Measurements from ENCODE around the gene DRD3.

The DRD3 gene

DNA sequence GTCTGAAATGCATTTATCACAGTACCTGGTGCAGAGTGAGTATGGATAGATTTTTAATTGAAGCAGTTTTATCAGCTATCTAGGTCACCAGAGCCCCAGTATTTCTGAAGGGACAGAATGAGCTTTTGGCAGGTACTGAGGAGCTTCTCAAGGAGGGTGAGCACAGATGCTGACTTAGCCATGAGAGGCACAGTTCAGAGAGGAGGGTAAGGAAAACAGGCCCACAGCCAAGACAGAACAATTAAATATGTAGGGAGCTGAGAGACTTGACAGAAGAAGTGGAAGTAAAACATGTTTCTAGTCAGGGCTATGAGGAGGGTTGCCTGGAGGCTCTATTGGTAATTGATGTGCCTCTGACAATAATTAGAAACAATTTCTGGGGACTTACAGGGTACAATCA lies 38.4 kb upstream of the DRD3 start:
- DNase-seq (ENCODE audit: insufficient read length, low spot score): no peak
- no peak for TF ChIP-seq POLR2A (IDR thresholded peaks at IDR 0.05; ENCODE audit: low read depth, low read length)
- no peak for TF ChIP-seq POU2F2 (IDR thresholded peaks at IDR 0.05; ENCODE audit: low read depth, low read length)
- TF ChIP-seq PAX5 (IDR thresholded peaks at IDR 0.05; ENCODE audit: insufficient read depth, low read length, severe bottlenecking): no peak
- FAIRE-seq: no peak

DNA sequence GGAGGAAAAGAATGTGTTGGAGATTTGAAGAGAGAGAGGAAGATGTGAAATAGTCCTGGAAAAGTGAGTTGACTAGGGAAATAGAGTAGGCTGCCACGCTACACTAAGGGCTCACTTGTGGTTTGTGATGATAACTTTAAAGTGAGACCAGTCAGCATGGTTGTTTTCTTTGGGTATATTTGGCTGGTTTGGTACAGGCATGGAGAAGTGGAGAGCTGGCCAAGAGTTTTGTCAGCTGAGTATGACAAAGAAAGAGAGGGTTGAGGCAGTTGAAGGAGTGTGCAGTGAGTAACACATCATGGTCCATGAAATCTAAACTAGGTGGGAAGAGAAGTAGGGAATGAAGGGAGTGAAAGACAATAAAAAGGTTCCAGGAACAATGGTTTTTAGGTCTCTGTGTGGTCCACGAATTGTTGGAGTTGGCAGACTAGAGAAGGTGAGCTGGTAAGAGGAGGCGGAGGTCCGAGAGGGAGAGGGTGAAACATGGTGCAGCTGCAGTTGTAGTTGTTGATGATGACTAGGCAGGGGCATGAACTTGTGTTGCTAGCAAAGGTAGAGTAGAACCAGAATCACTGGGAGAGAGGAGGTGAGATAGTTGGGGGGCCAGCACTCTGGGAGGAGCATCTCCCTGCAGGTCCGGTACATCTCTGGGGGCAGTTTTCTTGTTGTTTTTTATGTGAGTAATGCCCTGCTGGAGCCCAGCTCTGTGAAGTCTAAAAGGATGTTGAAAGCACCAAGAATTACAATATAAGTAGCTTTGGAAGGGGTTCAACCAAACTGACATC lies 37.5 kb upstream of the DRD3 start:
- TF ChIP-seq TAF1 (IDR thresholded peaks at IDR 0.05; ENCODE audit: low read depth, low read length) (no peak), SPI1 (IDR thresholded peaks at IDR 0.05; ENCODE audit: low read depth, low read length) (no peak), POU2F2 (IDR thresholded peaks at IDR 0.05; ENCODE audit: low read depth, low read length) (no peak), POLR2AphosphoS5 (IDR thresholded peaks at IDR 0.05; ENCODE audit: low read depth, low read length) (no peak), POLR2A (IDR thresholded peaks at IDR 0.05; ENCODE audit: low read depth, low read length) (no peak), PAX5 (IDR thresholded peaks at IDR 0.05; ENCODE audit: insufficient read depth, low read length, severe bottlenecking) (no peak)
- DNase-seq (ENCODE audit: insufficient read length, low spot score) (no peak), FAIRE-seq (peak; percentile 57)

DNA sequence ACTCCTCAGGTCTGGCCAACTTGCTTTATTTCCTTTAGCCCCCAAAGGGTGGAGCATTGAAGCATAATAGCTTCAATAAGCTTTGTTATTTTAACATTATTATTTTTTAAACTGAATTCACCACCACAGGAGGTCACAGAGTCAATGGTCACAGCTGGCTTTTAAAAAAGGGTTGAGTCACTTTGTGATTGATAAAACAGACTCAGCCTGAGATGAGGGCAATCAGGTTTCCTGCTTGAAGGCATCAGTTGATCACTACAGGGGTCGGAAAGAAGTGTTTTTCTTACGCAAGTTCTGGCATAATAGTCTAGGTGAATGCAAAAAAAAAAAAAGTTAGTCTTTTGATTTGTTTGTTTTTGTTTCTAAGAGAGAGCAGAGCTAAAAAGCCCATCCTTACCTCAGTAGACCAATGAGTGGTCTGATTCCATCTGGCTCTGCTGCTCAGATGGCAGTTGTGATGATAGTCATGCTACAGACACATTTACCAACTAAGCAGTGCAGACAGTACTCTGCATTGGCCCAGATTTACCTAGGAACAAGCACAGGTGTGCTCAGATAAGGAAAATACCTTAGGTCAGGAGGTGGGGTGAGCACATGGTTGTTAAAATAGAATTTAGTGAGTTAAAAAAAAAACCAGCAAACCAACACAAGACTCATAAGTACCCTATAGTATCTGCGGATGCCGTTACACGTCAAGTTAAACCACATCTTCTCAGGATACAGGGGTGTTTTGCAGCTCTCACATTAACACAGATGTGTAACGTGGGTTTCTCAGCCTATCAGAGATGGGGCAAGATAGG lies 35.9 kb upstream of the DRD3 start:
- TF ChIP-seq SPI1 (IDR thresholded peaks at IDR 0.05; ENCODE audit: low read depth, low read length) (no peak), PAX5 (IDR thresholded peaks at IDR 0.05; ENCODE audit: insufficient read depth, low read length, severe bottlenecking) (no peak), TAF1 (IDR thresholded peaks at IDR 0.05; ENCODE audit: low read depth, low read length) (no peak)
- DNase-seq (ENCODE audit: insufficient read length, low spot score) (no peak), FAIRE-seq (peak; percentile 76)

DNA sequence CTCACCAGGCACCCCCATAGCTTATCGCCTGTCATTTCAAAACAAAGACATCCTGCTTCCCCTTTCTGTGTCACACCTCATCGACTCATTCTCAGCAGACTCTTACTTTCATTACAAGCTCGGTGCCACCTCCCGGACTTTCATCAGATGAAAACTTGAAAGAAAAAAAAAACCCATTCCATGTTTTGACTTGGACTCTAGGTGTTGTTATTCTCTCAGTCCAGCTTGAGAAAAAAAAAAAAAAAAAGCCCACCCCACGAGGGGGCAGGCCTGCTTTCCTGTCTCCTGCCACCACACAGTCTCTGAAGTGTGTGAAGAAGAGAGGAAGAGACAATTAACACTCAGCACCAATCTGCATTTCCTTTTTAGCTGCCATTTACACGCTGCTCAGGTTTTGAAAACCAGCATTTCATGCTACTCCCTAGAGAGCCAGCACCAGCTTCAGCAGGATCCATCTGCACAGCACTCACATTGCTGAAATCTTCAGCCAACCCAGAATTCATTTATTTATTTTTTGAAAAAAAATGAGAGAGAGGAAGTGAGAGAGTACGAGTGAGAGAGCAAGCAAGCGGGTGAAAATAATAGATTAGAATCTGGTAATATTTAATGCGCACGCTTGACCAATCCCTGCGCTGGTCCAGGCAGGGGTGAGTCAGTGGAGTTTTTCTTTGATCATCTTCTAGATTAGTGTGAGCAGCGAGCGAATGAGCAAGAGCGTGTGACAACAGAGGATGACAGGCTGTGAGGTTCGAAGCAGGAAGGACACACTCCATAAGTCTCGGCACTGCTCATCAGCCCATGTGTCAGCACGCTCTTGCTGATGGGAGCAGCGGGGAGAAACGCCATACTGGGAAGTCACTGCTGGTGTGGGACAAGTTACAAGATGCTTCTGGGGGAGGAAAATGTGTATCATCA lies 35.0 kb upstream of the DRD3 start:
- TF ChIP-seq SPI1 (IDR thresholded peaks at IDR 0.05; ENCODE audit: low read depth, low read length) (peak; percentile 96), POLR2A (IDR thresholded peaks at IDR 0.05; ENCODE audit: low read depth, low read length) (peak; percentile 46; the same call in 1 of the 2 replicates), POU2F2 (IDR thresholded peaks at IDR 0.05; ENCODE audit: low read depth, low read length) (peak; percentile 31; the same call in 1 of the 2 replicates), PAX5 (IDR thresholded peaks at IDR 0.05; ENCODE audit: insufficient read depth, low read length, severe bottlenecking) (peak; percentile 75), POLR2AphosphoS5 (IDR thresholded peaks at IDR 0.05; ENCODE audit: low read depth, low read length) (peak; percentile 37; the same call in 1 of the 2 replicates), TAF1 (IDR thresholded peaks at IDR 0.05; ENCODE audit: low read depth, low read length) (0 out of 2 replicates have a peak, but pooled peaks have one; percentile 25)
- DNase-seq (ENCODE audit: insufficient read length, low spot score): no peak
- peak; percentile 98 for FAIRE-seq

DNA sequence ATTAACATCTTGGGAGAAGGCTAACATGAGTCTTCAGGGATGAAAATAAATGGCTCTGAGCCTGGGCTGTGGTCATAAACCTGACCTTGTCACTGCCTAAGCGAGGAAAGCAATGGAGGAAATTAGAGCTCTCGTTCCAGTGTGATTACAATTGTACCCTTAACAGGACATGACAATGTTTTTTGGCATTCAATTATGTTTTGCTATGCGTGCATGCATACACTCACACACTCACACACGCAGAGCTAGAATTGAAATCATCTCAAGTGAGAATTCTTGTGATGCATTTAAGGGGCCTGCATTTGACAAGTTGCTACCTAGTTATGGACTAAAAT lies 34.4 kb upstream of the DRD3 start:
- DNase-seq (ENCODE audit: insufficient read length, low spot score) (no peak), FAIRE-seq (no peak)
- TF ChIP-seq POLR2A (IDR thresholded peaks at IDR 0.05; ENCODE audit: low read depth, low read length) (no peak), TAF1 (IDR thresholded peaks at IDR 0.05; ENCODE audit: low read depth, low read length) (no peak), POLR2AphosphoS5 (IDR thresholded peaks at IDR 0.05; ENCODE audit: low read depth, low read length) (no peak), POU2F2 (IDR thresholded peaks at IDR 0.05; ENCODE audit: low read depth, low read length) (no peak), SPI1 (IDR thresholded peaks at IDR 0.05; ENCODE audit: low read depth, low read length) (no peak), PAX5 (IDR thresholded peaks at IDR 0.05; ENCODE audit: insufficient read depth, low read length, severe bottlenecking) (no peak)

DNA sequence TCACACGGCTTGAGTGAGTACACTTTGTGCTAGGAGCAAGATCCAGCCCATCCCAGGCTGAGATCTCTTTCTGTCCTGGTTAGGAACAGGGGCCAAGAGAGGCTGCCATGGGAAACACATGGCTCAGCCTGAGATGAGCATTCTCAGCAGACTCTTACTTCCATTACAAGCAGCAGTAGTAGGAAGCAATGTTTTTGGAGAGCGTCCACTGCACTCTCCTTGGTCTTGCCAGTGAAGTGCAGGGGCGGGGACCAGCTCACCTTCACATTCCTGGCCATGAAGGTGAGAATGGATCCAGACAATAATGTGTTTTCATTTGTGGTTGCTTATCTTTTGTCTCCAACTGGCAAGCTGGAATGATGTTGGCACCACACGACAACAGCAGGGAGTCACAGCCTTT lies 33.8 kb upstream of the DRD3 start:
- TF ChIP-seq SPI1 (IDR thresholded peaks at IDR 0.05; ENCODE audit: low read depth, low read length): no peak
- TF ChIP-seq POLR2AphosphoS5 (IDR thresholded peaks at IDR 0.05; ENCODE audit: low read depth, low read length): no peak
- no peak for TF ChIP-seq PAX5 (IDR thresholded peaks at IDR 0.05; ENCODE audit: insufficient read depth, low read length, severe bottlenecking)
- TF ChIP-seq POLR2A (IDR thresholded peaks at IDR 0.05; ENCODE audit: low read depth, low read length): no peak
- TF ChIP-seq TAF1 (IDR thresholded peaks at IDR 0.05; ENCODE audit: low read depth, low read length): no peak
- TF ChIP-seq POU2F2 (IDR thresholded peaks at IDR 0.05; ENCODE audit: low read depth, low read length): no peak
- DNase-seq (ENCODE audit: insufficient read length, low spot score): no peak
- no peak for FAIRE-seq

DNA sequence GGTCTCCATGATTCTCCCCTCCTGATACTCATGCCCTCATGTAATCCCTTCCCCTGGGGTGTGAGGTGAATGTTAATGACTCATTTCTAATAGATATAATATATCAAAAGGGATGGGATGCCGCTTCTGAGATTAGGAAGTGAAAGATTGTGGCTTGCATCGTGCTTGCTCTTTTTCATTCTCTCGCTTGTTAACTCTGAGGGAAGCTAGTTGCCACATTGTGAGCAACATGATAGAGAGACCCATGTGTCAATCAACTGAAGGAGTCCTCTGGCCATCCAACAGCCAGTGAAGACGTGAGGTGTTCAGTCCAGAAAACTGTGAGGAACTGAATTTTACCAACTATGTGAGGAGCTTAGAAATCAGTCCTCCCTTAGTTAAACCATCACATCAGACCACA lies 28.9 kb upstream of the DRD3 start:
- FAIRE-seq: peak; percentile 57
- TF ChIP-seq SPI1 (IDR thresholded peaks at IDR 0.05; ENCODE audit: low read depth, low read length): peak; percentile 73
- TF ChIP-seq TAF1 (IDR thresholded peaks at IDR 0.05; ENCODE audit: low read depth, low read length): no peak
- DNase-seq (ENCODE audit: insufficient read length, low spot score): no peak

DNA sequence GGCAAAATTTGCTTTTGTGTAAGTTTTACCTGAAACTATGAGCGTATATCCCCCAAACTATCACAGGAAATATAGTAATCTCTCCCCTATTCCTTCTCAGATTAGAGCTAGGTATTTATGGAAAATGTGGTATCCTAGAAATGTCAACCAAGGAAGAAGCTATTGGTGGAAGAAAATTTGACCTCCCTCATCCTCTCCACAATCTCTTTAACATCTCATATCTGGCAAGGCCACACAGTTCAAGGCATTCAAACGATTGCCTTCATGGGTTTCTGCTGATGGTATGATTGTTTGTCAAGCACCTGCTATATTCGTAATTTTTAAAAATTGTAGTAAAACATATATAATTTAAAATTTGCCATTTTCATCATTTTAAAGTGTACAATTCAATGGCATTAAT lies 27.5 kb upstream of the DRD3 start:
- TF ChIP-seq TAF1 (IDR thresholded peaks at IDR 0.05; ENCODE audit: low read depth, low read length): no peak
- no peak for TF ChIP-seq PAX5 (IDR thresholded peaks at IDR 0.05; ENCODE audit: insufficient read depth, low read length, severe bottlenecking)
- TF ChIP-seq POLR2AphosphoS5 (IDR thresholded peaks at IDR 0.05; ENCODE audit: low read depth, low read length): no peak
- no peak for TF ChIP-seq POU2F2 (IDR thresholded peaks at IDR 0.05; ENCODE audit: low read depth, low read length)
- no peak for TF ChIP-seq SPI1 (IDR thresholded peaks at IDR 0.05; ENCODE audit: low read depth, low read length)
- no peak for TF ChIP-seq POLR2A (IDR thresholded peaks at IDR 0.05; ENCODE audit: low read depth, low read length)
- no peak for FAIRE-seq
- no peak for DNase-seq (ENCODE audit: insufficient read length, low spot score)

DNA sequence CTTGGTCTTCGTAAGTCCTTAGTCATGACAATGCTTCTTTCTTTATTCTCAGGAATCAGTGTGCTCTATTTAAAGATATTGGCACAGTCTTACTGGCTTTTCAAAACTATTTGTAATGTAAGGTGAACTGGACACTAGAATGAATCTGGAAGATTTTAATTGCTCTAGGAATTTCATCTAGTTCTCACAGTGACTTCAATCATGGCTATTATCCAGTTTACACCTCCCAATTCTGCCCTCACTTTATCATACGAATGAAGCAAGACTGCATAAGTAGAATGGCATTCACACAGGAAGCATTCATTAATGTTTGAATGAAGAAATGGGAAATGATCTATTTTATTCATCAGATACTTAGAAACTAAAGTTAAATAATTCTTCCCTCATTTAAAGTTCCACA lies 26.7 kb upstream of the DRD3 start:
- FAIRE-seq (no peak), DNase-seq (ENCODE audit: insufficient read length, low spot score) (no peak)

More for the DNA sequence above, 26.7 kb upstream of the DRD3 start:
- no peak for TF ChIP-seq TAF1 (IDR thresholded peaks at IDR 0.05; ENCODE audit: low read depth, low read length)
- TF ChIP-seq POU2F2 (IDR thresholded peaks at IDR 0.05; ENCODE audit: low read depth, low read length): no peak
- TF ChIP-seq SPI1 (IDR thresholded peaks at IDR 0.05; ENCODE audit: low read depth, low read length): no peak
- no peak for TF ChIP-seq POLR2AphosphoS5 (IDR thresholded peaks at IDR 0.05; ENCODE audit: low read depth, low read length)
- no peak for TF ChIP-seq PAX5 (IDR thresholded peaks at IDR 0.05; ENCODE audit: insufficient read depth, low read length, severe bottlenecking)
- TF ChIP-seq POLR2A (IDR thresholded peaks at IDR 0.05; ENCODE audit: low read depth, low read length): no peak
